Measurements from ENCODE around the gene ITGB3.
"Not testable (repeated sequence)": the region's sequence is repeated elsewhere in the genome, so short reads cannot be mapped to it uniquely, and the experiment has no call there.

The ITGB3 gene

GRCh38 chr17:47220531-47220999 is 33.1 kb upstream of the ITGB3 start:
- no peak for TF ChIP-seq CTCF (IDR thresholded peaks at IDR 0.05; ENCODE audit: insufficient read depth, low read length, poor library complexity, severe bottlenecking)
- H3K27me3 ChIP-seq (replicated peaks; ENCODE audit: control insufficient read depth, insufficient read depth, low read length), result no peaks in the 10 kb centered on the region

GRCh38 chr17:47221154-47221553 is 32.5 kb upstream of the ITGB3 start:
- Histone ChIP-seq H3K4me3 (replicated peaks; ENCODE audit: low read depth, low read length) (no peak overlapping the region), H3K36me3 (ENCODE audit: control insufficient read depth, insufficient read depth, low read length) (no peaks in the 10 kb centered on the region), H3K27me3 (replicated peaks; ENCODE audit: control insufficient read depth, insufficient read depth, low read length) (no peaks in the 10 kb centered on the region)
- TF ChIP-seq CTCF (IDR thresholded peaks at IDR 0.05; ENCODE audit: insufficient read depth, low read length, poor library complexity, severe bottlenecking), result no peak
- no peak for DNase-seq (ENCODE audit: extremely low read depth, insufficient read length)

More at GRCh38 chr17:47220531-47220999, 33.1 kb upstream of the ITGB3 start:
- no peaks in the 10 kb centered on the region for H3K36me3 ChIP-seq (ENCODE audit: control insufficient read depth, insufficient read depth, low read length)
- H3K4me3 ChIP-seq (replicated peaks; ENCODE audit: low read depth, low read length), result no peak overlapping the region
- DNase-seq (ENCODE audit: extremely low read depth, insufficient read length), result no peak

GRCh38 chr17:47222047-47222446 is 31.6 kb upstream of the ITGB3 start:
- H3K36me3 ChIP-seq (ENCODE audit: control insufficient read depth, insufficient read depth, low read length), result no peaks in the 10 kb centered on the region
- no peaks in the 10 kb centered on the region for H3K27me3 ChIP-seq (replicated peaks; ENCODE audit: control insufficient read depth, insufficient read depth, low read length)
- H3K4me3 ChIP-seq (replicated peaks; ENCODE audit: low read depth, low read length), result no peak overlapping the region
- TF ChIP-seq CTCF (IDR thresholded peaks at IDR 0.05; ENCODE audit: insufficient read depth, low read length, poor library complexity, severe bottlenecking), result no peak
- no peak for DNase-seq (ENCODE audit: extremely low read depth, insufficient read length)

- no peak for DNase-seq (ENCODE audit: extremely low read depth, insufficient read length)
- no peaks in the 10 kb centered on the region for H3K27me3 ChIP-seq (replicated peaks; ENCODE audit: control insufficient read depth, insufficient read depth, low read length)
- TF ChIP-seq CTCF (IDR thresholded peaks at IDR 0.05; ENCODE audit: insufficient read depth, low read length, poor library complexity, severe bottlenecking), result no peak
- H3K4me3 ChIP-seq (replicated peaks; ENCODE audit: low read depth, low read length), result no peak overlapping the region
- no peaks in the 10 kb centered on the region for H3K36me3 ChIP-seq (ENCODE audit: control insufficient read depth, insufficient read depth, low read length)
These were observed 30.6 kb upstream of the ITGB3 start for GRCh38 chr17:47223007-47223406.

GRCh38 chr17:47223460-47223859 is 30.2 kb upstream of the ITGB3 start:
- H3K27me3 ChIP-seq (replicated peaks; ENCODE audit: control insufficient read depth, insufficient read depth, low read length), result no peaks in the 10 kb centered on the region
- DNase-seq (ENCODE audit: extremely low read depth, insufficient read length), result no peak
- no peak for TF ChIP-seq CTCF (IDR thresholded peaks at IDR 0.05; ENCODE audit: insufficient read depth, low read length, poor library complexity, severe bottlenecking)
- no peaks in the 10 kb centered on the region for H3K36me3 ChIP-seq (ENCODE audit: control insufficient read depth, insufficient read depth, low read length)
- H3K4me3 ChIP-seq (replicated peaks; ENCODE audit: low read depth, low read length), result no peak overlapping the region

- H3K36me3 ChIP-seq (ENCODE audit: control insufficient read depth, insufficient read depth, low read length); H3K4me3 ChIP-seq (replicated peaks; ENCODE audit: low read depth, low read length); H3K27me3 ChIP-seq (replicated peaks; ENCODE audit: control insufficient read depth, insufficient read depth, low read length); DNase-seq (ENCODE audit: extremely low read depth, insufficient read length): not testable (repeated sequence)
These were observed 29.6 kb upstream of the ITGB3 start for GRCh38 chr17:47224077-47224476.
